Measurements from ENCODE around the gene KSR1. TPM values are rescaled to one million over a fixed set of nuclear protein-coding genes. Genes with fewer than 3 reads are reported as not detected.

KSR1 gene
- total and polyA plus RNA-seq, 2 of the 4 experiments (the other 2 are of a cell fraction): 12.5 to 21.9 TPM

DNA sequence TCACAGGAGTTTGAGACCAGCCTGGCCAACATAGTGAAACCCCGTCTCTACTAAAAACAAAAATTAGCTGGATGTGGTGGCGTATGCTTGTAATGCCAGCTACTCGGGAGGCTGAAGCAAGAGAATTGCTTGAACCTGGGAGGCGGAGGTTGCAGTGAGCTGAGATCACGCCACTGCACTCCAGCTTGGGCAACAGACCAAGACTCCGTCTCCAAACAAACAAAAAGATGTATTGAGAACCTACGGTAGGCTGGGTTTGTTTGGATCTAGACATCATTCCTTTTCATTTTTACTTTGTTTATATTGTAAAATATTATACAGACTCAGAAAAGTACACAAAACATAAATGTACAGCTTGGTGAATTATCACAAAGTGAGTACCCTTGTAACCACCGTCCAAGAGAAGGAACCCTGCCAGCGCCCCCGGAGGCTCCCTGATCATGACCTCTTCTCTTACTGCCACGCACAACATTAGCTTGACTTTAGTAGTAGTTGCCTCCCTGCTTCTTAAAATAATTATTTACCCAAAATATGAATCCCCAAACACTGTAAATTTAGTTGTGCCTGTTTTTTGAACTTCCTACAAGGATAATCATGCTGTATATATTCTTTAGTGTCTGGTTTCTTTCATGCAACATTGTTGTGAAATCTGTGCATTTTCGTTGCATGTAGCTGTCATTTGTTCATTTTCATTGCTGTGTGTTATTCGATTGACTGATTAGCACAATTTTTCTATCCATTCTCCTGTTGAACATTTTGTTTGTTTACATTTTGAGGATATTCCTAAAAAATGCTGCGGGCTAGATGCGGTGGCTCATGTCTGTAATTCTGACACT is 56.5 kb downstream of the KSR1 start:
- H4K20me1 ChIP-seq (ENCODE audit: insufficient read depth, low read length): peaks cover 59% of the 10 kb centered on the region
- H4K5ac ChIP-seq (ENCODE audit: low read depth, low read length): peak overlapping the region; percentile 32; the same call in 1 of the 2 replicates
- peak overlapping the region; percentile 35 for H2BK5ac ChIP-seq (ENCODE audit: low read depth, low read length, poor library complexity, severe bottlenecking)
- H3K9ac ChIP-seq (ENCODE audit: low read depth, low read length): no peak overlapping the region
- no peak overlapping the region for H3K56ac ChIP-seq (ENCODE audit: extremely low read depth, insufficient read depth, low read length)
- H3K4me1 ChIP-seq (ENCODE audit: control insufficient read depth, insufficient read depth, low read length): peaks cover 26% of the 10 kb centered on the region
- no peak overlapping the region for H4K8ac ChIP-seq (ENCODE audit: low read depth in 2 of 2, low read length in 2 of 2)
- H3K4me3 ChIP-seq (ENCODE audit: insufficient read depth, low read depth, low read length): no peak overlapping the region
- ATAC-seq (ENCODE audit: low read depth): peak; percentile 64
- in situ Hi-C loops (cut with MboI; ENCODE audit: low sequenced_read_pairs): no loop called here
- peak overlapping the region; percentile 39; the same call in 1 of the 2 replicates for H3K4me2 ChIP-seq (ENCODE audit: low read depth, low read length)
- H3K4ac ChIP-seq (ENCODE audit: low read depth, low read length): peak overlapping the region; percentile 71; the same call in 1 of the 2 replicates
- H3K23ac ChIP-seq (ENCODE audit: low read depth, low read length): peak overlapping the region; percentile 51; the same call in 1 of the 2 replicates
- intact Hi-C loops (cut with micrococcal nuclease): no loop called here
- no peak overlapping the region; the same call in 1 of the 2 replicates for H2AK5ac ChIP-seq (ENCODE audit: low read depth, low read length)
- POLR2A ChIA-PET (ENCODE audit: unreplicated experiment): no interaction called here
- H2AK9ac ChIP-seq (replicated peaks; ENCODE audit: low read depth, low read length, poor library complexity): no peak overlapping the region
- no peak overlapping the region for H3K14ac ChIP-seq (replicated peaks; ENCODE audit: low read depth, low read length)
- dilution Hi-C loops (cut with HindIII; ENCODE audit: low sequenced_read_pairs, unreplicated experiment): no loop called here
- BruUV-seq (replicated peaks): no TSS peak
- no peak for TF ChIP-seq NFE2L2 (IDR thresholded peaks at IDR 0.05; ENCODE audit: low read depth, low read length)
- TF ChIP-seq CEBPB (IDR thresholded peaks at IDR 0.05; ENCODE audit: low read depth, low read length): peak; percentile 69
- no peak for TF ChIP-seq MXI1 (IDR thresholded peaks at IDR 0.05; ENCODE audit: borderline replicate concordance, low read depth, low read length)
- TF ChIP-seq FOS (IDR thresholded peaks at IDR 0.05; ENCODE audit: low read depth, low read length): no peak
- TF ChIP-seq MAZ (IDR thresholded peaks at IDR 0.05; ENCODE audit: borderline replicate concordance, low read depth, low read length): no peak
- TF ChIP-seq, protein P1, sequence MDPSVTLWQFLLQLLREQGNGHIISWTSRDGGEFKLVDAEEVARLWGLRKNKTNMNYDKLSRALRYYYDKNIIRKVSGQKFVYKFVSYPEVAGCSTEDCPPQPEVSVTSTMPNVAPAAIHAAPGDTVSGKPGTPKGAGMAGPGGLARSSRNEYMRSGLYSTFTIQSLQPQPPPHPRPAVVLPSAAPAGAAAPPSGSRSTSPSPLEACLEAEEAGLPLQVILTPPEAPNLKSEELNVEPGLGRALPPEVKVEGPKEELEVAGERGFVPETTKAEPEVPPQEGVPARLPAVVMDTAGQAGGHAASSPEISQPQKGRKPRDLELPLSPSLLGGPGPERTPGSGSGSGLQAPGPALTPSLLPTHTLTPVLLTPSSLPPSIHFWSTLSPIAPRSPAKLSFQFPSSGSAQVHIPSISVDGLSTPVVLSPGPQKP (IDR thresholded peaks at IDR 0.05; ENCODE audit: borderline replicate concordance, low read depth, low read length): no peak
- DNase-seq: peak; percentile 61
- H2AFZ ChIP-seq (replicated peaks; ENCODE audit: low read length, poor library complexity): no peak overlapping the region
- peaks cover 29% of the 10 kb centered on the region for H3K9me1 ChIP-seq (ENCODE audit: insufficient read depth, low read length)
- H3K36me3 ChIP-seq (ENCODE audit: control insufficient read depth, insufficient read depth, low read length): no peaks in the 10 kb centered on the region
- no peak overlapping the region for H2BK15ac ChIP-seq (ENCODE audit: low read depth, low read length)
- H3K27ac ChIP-seq (ENCODE audit: insufficient read depth, low read length): peak overlapping the region; percentile 72; the same call in 1 of the 2 replicates
- peaks cover 51 to 81% of the 10 kb centered on the region in 2 experiments for H3K79me1 ChIP-seq (ENCODE audit: low read depth in 1 of 2, low read length in 2 of 2)
- 100% methylated on average over 2 of the region's 15 CpGs; no CpG with 5 or more reads in 1 of the 2 experiments for WGBS, 2 experiments (ENCODE audit: extremely low coverage in 2 of 2, insufficient read length in 1 of 2)
- no peaks in the 10 kb centered on the region for H3K27me3 ChIP-seq (ENCODE audit: control insufficient read depth, insufficient read depth, low read length)
- H3K18ac ChIP-seq (ENCODE audit: low read depth, low read length): peak overlapping the region; percentile 36
- peak overlapping the region; percentile 32 for H2BK120ac ChIP-seq (ENCODE audit: low read depth, low read length)
- no peaks in the 10 kb centered on the region for H3K9me3 ChIP-seq (ENCODE audit: control insufficient read depth, insufficient read depth, low read length)
- CTCF ChIA-PET: interaction anchor here (0.6 kb wide), 1 partner anchor 28 kb away, joined by 3 read pairs; no protein-coding TSS in a partner anchor
- no peak overlapping the region; the same call in 1 of the 2 replicates for H4K91ac ChIP-seq (ENCODE audit: insufficient read depth, low read depth, low read length)
- 0 out of 2 replicates have a peak overlapping the region, but pooled peaks have one; percentile 15 for H2BK20ac ChIP-seq (ENCODE audit: low read depth, low read length)
